Left ventricle myocardium inferior (tissue), 1 donor: ENCODE results near the gene CACNG3. TPM values are rescaled to one million over a fixed set of nuclear protein-coding genes. Genes with fewer than 3 reads are reported as not detected.

ENCODE experiments used
- DNase-seq: peaks from one replicate; pipeline ENCODE4 v3.0.0-alpha.2; 2020
- H3K27ac ChIP-seq: fragments of 200-600 bp; replicated peaks from 2 replicates; pipeline ENCODE4 v1.8.0; 2021
- H3K27me3 ChIP-seq: fragments of 200-600 bp; 2 replicates; pipeline ENCODE4 v1.8.0; 2021; ENCODE audit warnings: low read depth
- H3K36me3 ChIP-seq: fragments of 200-600 bp; 2 replicates; pipeline ENCODE4 v1.8.0; 2021
- H3K4me1 ChIP-seq: fragments of 200-600 bp; 2 replicates; pipeline ENCODE4 v1.8.0; 2021
- H3K4me3 ChIP-seq: fragments of 200-600 bp; 2 replicates; pipeline ENCODE4 v1.8.0; 2021; ENCODE audit warnings: mild to moderate bottlenecking, moderate library complexity
- H3K9me3 ChIP-seq: fragments of 200-600 bp; replicated peaks from 2 replicates; pipeline ENCODE4 v1.8.0; 2021
- CTCF ChIP-seq: fragments of 200-600 bp; IDR thresholded peaks from 2 replicates; pipeline ENCODE4 v1.8.0; 2021; ENCODE audit warnings: antibody characterized with exemption, mild to moderate bottlenecking, borderline replicate concordance
- intact Hi-C: fragments of 100-400 bp; cut with micrococcal nuclease; formaldehyde crosslinking; loops from one replicate; pipeline ENCODE4 v1.11.0; 2022
- long read RNA-seq: library from polyadenylated mRNA; unstranded; transcript quantifications from one replicate; pipeline ENCODE4 v2.0.0, GENCODE V29; 2021
- total RNA-seq: library from RNA; stranded (reverse); fragmentation: NEBNext Ultra II Directional; extraction: Animal tissue kit (Norgen Biotek cat#: 25700); gene quantifications from one replicate; pipeline ENCODE4 v1.2.1, GENCODE V29; 2021
- donor health status: DM: no; HTN: yes; CAD: no; lungs with severe emphysema.

Gene CACNG3
- not detected for total RNA-seq
- long read RNA-seq: 0 reads

DNA sequence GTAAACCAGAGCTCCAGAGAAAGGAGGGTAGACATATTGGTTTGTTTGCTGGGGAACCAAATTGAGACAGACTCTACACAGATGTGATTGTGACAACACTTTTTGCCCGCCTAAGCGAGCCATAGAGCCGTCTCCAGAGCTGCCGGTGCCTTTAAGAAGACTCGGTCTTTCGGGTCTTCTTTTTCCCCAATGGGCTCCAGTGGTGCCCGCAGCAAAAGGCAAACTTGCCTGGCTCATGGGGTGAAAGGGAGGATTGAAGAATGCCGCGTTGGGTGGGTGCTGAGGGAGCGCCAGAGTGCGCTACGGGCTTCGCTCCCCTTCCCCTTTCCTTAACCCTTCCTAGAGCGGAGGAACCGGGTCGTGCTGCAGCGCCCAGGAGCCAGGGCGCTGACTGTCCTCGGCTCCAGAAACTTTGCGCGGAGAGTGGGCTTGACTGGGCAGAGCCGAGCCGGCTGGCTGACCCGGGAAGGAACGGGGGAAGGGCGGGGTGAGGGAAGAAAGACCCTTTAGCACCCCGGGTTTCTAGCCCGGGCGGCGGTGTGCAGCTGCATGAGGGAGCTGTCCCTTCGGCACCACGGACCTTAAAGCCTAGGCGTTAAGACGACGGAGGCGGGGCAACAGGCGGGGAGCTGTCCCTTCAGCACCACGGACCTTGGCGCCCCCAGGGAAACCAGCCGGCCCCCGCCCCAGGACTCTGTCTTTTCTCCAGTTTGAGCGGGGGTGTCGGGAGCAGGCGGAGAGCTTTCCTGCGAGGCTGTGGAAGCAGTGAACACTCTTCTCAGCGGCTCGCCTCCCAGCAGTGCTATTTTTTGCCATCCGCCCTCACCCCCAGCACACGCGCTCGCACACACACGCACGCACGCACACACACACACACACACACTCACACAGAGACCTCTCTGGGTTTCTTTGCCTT, at the start of gene CACNG3:
CACNG3 (plus strand) TSS at position 880 of the 916 bp plus-strand sequence. CDS start 420 bp downstream, outside the sequence.
- Histone ChIP-seq H3K27me3 (peaks cover 82% of the 10 kb centered on the region), H3K27ac (no peak within 1 kb of the TSS), H3K4me1 (no peaks in the 10 kb centered on the region), H3K4me3 (no peak within 1 kb of the TSS), H3K9me3 (no peaks in the 10 kb centered on the region), H3K36me3 (no peaks in the 10 kb centered on the region)
- no peak for TF ChIP-seq CTCF
- intact Hi-C loops: loop anchor here (10.0 kb wide), 1 partner anchor 181 kb away; no protein-coding TSS in a partner anchor
- DNase-seq: peak; percentile 30

DNA sequence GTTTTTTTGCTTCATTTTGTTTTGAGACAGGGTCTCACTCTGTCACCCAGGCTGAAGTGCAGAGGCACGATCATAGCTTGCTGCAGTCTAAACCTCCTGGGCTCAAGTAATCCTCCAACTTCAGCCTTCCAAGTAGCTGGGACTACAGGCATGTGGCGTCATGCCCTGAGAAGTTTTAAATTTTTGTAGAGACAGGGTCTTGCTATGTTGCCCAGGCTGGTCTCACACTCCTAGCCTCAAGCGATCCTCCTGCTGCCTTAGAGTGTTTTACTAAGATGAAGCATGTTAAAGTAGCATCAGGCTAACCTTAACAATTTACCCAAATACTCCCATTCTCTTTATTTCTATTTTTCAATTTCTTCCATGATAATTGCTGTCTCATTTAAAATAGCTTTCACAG, 49.2 kb upstream of the CACNG3 start:
- Histone ChIP-seq H3K9me3 (no peaks in the 10 kb centered on the region), H3K4me3 (no peak overlapping the region), H3K27ac (no peak overlapping the region), H3K4me1 (peaks cover 8% of the 10 kb centered on the region), H3K36me3 (no peaks in the 10 kb centered on the region), H3K27me3 (peaks cover 7% of the 10 kb centered on the region)
- intact Hi-C loops: no loop called here
- no peak for TF ChIP-seq CTCF
- no peak for DNase-seq

GRCh38 chr16:24208710-24209109, 47.4 kb upstream of the CACNG3 start:
- Histone ChIP-seq H3K36me3 (no peaks in the 10 kb centered on the region), H3K4me1 (peaks cover 8% of the 10 kb centered on the region), H3K27me3 (peaks cover 9% of the 10 kb centered on the region), H3K27ac (no peak overlapping the region), H3K4me3 (no peak overlapping the region), H3K9me3 (no peaks in the 10 kb centered on the region)
- intact Hi-C loops: no loop called here
- no peak for TF ChIP-seq CTCF
- no peak for DNase-seq

GRCh38 chr16:24214992-24215391, 41.1 kb upstream of the CACNG3 start:
- Histone ChIP-seq H3K4me1 (no peaks in the 10 kb centered on the region), H3K27ac (no peak overlapping the region), H3K27me3 (peaks cover 7% of the 10 kb centered on the region), H3K9me3 (no peaks in the 10 kb centered on the region), H3K36me3 (no peaks in the 10 kb centered on the region), H3K4me3 (no peak overlapping the region)
- intact Hi-C loops: no loop called here
- TF ChIP-seq CTCF: no peak
- DNase-seq: no peak

- DNase-seq: no peak
- H3K9me3 ChIP-seq: no peaks in the 10 kb centered on the region
- H3K4me3 ChIP-seq: no peak overlapping the region
- H3K36me3 ChIP-seq: no peaks in the 10 kb centered on the region
- TF ChIP-seq CTCF: no peak
- no peaks in the 10 kb centered on the region for H3K4me1 ChIP-seq
- intact Hi-C loops: no loop called here
- no peak overlapping the region for H3K27ac ChIP-seq
- H3K27me3 ChIP-seq: peaks cover 7% of the 10 kb centered on the region
These were observed 39.2 kb upstream of the CACNG3 start for GRCh38 chr16:24216961-24217360.
